HT1080 (cell line): ENCODE data around the gene TMPRSS6. TPM values are rescaled to one million over a fixed set of nuclear protein-coding genes. Genes with fewer than 3 reads are reported as not detected.

Source experiments
- DNase-seq: peaks from one replicate; pipeline ENCODE4 v3.0.0-alpha.2; 2015; ENCODE audit warnings: low read depth
- total RNA-seq: library from RNA; depleted of rRNA; stranded (reverse); fragments of >200 nt; shearing (Covaris generic); gene quantifications from 2 replicates; pipeline ENCODE4 v1.2.3, GENCODE V29; 2014

TMPRSS6 gene
- total RNA-seq, 1 experiment from 2014 or later: 0.11 TPM

DNA sequence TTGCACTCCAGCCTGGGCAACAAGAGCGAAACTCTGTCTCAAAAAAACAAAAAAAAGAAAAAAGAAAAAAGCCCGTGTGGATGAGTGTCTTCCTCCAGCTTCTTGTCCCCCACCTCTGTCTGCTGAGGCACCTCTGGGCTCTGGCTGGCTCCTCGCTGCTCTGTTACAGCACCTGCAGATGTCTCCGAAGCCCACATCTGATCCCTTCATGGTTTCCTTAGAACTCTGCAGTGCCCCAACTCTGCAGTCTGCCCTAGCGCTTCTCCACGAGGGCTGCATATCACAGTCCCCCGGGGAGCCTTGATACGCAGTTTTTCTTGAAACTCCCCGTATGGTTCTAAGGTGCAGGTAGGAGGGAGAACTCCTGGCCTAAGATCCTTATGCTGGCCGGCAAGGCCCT lies 42.1 kb downstream of the TMPRSS6 start:
- DNase-seq: no peak

DNA sequence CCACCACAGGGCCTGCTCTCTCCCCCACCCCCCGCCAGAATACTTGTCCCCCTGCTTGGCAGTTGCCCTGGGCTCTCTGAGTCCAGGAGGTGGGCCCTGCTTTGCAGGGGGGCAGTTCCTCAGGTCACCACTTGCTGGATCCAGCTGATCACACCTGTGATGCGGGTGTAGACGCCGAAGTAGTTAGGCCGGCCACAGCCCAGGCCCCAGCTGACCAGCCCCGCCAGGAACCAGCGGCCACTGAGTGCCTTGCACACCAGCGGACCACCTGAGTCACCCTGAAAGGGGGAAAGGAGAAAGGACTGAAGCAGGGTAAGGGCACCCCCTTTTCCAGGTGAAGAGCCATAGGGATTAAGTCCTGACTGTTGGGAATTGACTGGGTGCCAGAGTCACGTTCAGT lies 43.6 kb downstream of the TMPRSS6 start:
- no peak for DNase-seq

DNA sequence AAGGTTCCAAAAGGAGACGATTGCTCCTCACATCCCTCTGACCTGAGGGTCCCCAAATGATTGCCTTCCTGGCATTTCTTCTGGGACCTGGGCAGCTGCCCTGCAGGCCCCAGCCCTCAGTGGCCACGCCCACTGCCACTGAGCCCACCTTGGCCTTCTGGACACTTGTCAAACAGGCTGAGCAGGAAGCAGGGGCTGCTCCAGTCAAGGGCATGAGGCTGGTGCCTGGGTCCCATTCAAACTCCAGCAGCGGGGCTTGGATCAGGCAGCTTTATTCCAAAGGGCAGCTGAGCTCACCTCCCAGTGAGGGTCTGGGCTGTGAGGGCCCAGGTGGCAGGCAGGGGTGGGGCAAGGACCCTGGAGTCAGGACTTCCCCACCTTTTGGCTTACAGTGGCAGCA lies 44.3 kb downstream of the TMPRSS6 start:
- DNase-seq: no peak

DNA sequence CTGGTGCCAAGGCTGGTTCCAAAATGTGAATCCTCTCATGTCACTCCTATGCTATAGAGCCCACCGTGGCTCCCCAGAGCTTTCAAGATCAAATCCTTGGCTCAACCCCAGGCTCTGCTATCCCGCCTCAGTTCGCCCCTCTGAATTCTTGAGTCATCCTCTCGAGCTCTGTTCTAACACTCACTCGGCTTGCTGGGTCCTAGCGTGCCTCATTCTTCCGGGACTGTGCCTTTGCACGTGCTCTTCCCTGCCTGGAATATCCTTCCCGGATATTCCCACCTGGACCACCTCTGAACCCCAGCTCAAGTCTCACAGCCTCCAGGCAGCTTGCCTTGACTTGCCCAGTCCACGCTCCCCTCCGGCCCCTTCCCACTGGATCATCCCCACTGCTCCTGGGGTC lies 45.0 kb downstream of the TMPRSS6 start:
- DNase-seq: no peak

DNA sequence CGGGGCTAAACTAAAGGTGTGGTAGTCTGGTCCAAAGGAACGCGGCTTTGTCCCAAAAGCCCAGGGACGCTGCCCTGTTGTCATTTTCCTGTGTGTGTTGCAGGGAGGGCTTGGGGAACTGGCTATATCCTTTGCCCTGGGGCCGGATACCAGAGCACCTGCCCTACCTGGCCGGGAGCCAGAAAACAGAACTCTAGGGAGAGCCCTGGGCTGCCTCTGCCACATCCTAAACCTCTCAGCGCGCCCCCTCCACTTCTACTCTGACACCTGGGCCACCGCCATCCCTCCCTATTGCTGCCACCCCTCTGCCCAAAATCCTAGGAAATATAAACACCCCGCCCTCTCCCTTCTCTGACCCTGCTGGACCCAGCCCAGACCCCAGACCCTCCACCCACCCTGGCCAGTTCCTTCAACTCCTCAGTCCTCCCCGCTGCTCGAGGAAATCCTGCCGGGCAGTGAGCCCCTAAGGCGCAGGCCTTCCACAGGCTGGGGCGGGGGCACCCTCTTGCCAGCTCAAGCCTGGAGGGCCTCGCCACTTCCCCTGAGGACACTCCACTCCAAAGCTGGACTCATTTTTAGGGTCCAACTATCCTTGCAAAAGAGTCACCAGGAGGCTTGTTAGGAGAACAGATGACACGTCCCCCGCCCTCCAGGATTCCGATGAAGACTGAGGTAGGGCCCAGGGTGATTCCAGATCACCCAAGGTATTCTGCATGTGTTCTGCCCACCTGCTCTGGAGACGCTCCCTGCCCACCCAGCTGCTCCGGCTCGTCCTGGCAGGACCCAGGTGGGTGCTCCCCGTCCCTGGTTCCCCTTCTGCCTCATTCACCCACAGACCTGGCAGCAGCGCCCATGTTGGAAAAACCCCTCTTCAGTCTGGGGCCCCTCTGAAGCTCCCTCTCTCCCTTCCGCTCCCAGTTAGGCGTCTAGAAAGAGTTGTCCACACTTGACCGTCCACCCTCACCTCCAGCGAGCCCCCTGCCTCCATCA lies 45.8 kb downstream of the TMPRSS6 start:
- no peak for DNase-seq

DNA sequence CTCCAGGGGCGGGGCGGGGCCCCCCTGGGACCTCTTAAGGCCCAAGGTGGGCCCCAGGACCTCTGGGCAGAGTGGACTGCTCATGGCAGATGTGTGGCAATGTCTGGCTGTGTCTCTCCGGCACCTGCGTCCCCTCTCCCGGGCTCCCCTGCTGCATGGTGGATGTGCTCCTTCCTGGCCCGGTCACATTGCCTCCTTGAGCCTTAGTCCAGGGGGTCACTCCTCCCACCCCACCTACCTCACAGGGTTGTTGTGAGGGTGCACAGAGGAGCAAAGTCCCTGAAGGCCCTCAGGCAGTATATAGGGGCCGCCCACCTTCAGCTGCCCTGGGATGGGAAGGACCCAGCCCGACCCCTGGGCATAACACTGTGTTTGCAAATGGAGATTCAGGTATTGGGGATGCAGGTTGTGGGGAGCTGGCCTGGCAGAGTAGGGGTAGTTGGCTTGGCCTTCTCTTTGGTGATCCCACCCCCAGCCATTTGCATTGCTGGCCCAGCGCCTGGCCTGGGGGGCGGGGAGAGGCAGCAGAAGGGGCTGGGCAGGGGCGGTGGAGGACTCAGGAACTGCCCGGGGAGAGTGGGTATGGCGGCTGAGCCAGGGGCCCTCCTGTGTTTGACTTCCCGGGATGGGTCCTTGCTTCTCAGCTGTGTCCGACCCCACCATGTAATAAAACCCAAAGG lies 46.7 kb downstream of the TMPRSS6 start:
- no peak for DNase-seq

DNA sequence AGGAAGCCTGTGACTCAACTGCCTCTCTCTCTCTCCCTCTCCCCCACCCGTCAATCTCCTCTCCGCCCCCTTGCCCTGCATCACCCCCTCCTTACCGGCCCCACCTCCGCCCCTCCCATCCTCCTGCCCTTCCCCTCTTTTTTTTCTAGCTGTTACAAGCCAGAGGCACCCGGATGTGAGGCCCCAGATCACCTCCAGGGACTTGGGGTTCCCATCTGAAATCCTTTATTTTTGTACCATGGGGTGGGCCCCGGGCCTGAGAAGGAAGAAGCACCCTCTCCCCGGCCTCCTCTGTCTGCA lies 47.2 kb downstream of the TMPRSS6 start:
- no peak for DNase-seq

DNA sequence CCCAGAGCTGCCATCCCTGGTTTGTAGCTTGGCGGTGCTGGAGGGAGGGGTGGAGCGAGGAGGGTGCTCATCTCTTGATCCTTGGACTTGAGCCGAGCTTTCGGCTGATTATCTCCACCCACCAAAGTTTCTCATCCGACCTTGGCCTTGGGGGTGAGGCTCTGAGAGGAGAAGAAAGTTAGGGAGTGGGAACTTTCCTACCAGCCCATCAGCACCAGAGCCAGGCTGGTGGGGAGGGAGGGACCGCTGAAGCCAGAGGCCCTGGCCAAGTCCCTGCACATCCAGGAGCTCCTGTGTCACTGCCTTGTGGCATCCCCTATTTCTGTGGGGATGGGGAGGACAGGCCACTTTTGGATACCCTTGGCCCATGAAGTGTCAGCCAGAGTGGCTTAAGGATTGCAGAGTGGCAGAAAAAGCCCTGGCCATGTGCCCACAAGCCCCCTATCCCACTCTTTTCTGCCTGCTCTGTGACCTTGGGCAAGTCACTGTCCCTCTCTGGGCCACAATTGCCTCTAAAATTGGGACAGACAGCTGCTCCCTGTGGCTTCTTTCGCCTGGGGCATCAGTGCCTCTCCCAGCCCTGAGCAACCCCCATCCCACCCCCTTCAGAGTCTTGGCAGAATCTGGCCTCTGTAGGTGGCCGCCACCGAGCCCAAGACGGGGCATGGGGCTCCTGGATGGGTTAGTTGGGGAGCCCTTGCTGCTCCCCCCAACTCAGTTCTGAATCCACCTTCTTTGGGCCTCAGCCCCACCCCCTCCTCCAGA lies 47.7 kb downstream of the TMPRSS6 start:
- DNase-seq: no peak

DNA sequence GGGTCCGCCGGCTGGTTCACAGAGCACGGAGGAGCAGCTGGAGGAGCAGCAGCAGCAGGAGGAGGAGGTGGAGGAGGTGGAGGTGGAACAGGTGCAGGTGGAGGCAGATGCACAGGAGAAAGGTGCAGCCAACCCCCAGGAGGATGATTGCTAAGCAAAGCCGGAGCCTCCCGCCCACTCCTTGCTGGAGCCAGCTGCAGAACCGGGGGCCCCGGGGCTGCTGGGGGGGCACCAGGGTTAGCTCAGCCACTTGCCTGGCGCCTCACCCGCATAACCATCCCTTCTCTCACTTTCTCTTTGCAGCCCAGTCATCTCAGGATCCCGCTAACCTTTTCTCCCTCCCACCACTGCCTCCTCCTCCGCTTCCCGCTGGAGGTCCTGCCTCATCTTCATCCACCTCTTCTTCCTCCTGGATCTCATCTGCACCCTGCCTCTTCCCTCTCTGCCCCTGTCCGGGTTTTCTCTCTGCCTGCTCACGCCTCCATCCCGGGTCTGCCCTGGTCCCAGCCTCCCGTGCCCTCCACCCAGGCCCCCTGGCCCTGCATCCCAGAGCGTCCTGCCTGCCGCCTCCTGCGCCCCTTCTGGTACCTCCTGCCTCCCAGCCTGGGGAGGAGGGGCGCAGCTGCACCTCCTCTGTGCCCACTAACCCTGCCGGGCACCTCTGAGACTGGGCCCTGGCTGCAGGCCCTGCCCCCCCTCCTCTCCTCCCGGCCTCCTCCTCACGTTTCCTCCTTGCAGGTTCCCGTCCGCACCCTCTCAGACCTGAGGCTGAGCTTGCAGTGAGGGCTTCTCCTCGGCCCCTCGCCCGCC lies 48.5 kb downstream of the TMPRSS6 start:
- peak; percentile 15 for DNase-seq

DNA sequence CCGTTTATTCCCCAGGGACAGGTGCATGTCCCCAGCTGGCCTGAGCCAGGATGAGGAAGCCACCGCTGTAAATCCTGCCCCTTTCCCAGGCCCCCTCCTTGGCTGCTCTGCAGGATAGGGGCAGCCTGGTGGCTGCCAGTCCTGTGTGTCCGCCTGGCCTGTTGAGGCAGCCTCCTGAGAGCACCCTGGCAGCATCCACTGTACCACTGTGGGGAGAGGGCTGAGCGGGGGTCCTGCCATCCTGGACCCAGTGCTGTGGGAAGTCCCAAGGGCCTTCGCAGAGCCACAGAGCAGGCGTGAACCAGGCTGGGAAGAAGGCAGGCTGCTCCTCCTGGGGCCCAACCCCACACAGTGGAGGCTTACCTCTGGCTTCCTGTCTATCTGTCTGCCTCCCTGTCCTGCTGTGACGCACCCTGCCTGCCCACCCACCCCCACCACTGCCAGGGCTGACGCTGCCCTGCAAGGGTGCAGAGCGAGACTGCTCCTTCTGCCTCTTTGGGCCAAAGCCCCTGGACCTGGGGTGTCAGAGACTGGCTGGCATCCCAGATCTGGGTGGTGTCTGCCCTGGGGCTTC lies 49.5 kb downstream of the TMPRSS6 start:
- DNase-seq: no peak

DNA sequence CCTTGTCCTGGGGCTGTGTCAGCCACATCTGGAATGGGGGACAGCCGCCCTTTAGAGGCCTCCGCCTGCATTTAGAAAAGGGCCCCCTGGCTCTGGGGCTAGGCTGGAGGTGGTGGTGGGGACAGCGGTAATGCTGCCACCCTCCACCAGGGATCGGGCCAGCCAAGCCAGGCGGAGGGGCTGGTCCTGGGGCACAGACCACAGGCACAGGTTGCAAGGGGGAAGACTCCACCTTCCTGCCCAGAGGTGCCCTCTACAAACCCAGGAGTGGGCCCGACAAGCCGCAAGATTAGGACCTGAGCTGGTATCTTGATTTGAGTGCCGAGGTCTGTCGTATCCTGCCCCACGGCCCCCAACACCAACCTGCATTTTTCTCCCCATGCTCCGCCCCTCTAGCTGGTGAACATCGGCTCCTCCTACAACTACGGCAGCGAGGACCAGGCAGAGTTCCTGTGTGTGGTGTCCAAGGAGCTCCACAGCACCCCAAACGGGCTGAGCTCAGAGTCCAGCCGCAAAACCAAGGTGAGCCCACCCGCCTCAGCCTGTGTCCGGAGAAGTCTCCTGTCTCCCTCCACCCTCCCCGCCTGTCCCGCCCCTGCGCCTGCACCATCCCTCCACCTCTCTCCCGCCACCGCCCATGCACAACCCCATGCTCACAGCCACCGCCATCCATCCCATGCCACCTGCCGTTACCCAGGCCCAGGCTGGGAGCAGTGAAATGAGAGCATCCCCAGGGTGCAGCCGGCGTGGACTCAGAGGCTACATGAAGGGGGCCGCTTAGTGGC lies 50.4 kb downstream of the TMPRSS6 start:
- DNase-seq: no peak

DNA sequence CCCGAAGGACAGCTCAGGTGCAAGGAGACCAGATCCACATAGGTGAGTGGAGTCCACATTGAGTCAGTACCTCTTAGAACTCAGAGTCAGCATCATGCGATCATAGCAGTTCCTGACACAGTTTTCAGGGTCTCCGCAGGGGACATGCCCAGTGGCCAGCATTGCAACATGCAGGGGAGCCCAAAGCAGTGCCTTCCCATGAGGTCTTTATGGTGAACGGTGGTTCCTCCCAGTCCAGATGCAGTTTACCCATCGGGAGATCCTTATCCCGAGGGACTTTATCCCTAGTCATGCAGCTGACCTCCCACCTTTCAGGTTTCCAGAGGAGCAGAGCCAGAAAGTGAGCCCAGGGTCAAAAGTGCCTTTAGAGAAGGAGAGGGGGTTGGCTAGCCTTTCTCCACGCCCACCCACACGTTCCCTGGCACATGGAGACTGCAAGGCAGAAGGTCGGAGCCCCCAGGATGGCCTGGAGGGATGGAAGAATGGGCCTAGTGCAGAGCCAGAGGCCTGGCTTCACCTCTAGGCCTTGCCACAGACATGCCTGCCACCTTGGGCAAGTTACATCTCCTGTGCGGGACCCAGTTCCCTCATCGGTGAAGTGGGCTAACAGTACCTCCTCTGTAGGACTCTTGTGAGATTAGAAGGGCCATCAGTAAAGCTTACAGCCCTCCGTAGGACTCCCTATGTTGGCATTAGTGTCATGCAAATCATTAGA lies 51.6 kb downstream of the TMPRSS6 start:
- no peak for DNase-seq

DNA sequence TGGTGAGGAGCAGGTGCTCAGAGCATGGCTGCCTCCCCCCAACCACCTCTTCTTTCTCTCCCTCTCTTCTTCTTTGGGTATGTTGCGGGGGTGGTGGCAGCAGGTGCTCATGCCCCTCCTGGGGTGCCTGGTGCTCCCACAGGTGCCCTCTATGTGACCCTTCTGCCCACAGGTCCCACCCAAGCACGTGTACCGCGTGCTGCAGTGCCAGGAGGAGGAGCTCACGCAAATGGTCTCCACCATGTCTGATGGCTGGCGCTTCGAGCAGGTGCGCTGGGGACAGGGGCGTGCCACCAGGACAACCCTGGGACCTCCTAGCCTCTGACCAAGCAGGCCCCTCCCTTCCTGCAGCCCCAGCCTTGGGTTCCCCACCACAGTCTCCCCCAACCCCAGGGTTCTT lies 52.3 kb downstream of the TMPRSS6 start:
- DNase-seq: no peak

DNA sequence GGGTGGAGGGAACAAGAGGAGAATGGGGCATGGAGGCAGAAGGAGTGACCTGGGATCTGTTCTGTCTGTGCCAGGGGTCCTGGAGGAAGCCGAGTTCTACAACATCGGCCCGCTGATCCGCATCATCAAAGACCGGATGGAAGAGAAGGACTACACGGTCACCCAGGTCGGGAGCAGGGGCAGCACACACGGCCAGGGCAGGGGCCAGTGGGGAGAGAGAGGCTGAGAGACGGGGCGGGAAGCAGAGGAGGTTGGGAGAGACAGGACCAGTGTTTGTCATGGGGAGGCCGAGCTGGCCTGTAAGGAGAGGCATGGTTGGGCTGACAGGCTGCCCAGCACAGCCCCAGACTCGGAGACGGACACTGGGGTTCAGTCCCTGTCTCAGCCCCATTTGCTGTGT lies 53.3 kb downstream of the TMPRSS6 start:
- no peak for DNase-seq

DNA sequence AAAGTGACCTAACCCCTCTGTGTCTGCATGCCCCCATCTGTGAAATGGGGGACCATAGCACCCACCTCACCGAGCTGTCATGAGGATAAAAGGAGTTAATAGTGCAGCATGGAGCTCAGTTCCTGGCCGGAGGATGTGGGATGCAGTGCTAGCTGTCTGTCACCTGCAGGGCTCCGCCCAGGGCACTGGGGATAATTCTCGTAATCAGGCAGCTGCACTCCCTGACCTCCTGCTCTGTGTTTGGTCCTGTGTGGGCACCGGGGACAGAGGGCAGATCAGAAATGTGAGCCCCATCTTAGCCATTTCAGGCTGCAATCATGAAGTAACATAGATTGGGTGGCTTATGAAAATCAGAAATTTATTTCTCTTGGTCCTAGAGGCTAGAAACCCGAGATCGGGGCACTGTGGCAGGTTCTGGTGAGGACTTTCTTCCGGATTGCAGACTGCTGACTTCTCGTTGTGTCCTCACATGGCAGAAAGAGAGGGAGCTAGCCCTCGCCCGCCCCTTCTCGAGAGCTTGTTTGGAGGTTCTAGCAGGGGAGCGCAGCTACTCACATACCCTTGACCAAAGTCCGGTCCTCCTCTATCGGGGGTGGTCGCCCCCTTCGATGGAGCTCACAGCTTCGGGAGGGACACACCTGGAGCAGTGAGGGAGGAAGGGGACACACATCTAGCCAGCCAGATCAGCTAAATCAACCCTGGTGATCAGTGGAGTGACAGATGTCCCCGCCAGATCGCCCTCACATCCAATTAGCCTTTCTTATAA lies 54.7 kb downstream of the TMPRSS6 start:
- DNase-seq: no peak

DNA sequence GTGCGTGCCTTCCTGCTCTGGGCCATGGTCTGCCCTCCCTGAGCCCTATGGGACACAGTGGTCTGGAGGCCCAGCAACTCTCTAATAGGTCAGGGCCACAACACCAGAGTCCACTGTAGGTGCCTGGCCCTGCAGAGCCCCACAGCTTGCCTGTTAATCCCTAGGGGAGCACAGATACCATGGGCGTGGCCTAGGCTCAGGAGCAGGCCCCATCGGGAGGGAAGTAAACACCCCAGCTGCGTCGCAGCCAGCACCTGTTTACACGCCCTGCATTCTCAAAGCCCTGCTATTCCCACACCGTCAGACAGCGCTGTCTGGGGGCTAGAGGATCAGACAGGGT lies 55.5 kb downstream of the TMPRSS6 start:
- no peak for DNase-seq

DNA sequence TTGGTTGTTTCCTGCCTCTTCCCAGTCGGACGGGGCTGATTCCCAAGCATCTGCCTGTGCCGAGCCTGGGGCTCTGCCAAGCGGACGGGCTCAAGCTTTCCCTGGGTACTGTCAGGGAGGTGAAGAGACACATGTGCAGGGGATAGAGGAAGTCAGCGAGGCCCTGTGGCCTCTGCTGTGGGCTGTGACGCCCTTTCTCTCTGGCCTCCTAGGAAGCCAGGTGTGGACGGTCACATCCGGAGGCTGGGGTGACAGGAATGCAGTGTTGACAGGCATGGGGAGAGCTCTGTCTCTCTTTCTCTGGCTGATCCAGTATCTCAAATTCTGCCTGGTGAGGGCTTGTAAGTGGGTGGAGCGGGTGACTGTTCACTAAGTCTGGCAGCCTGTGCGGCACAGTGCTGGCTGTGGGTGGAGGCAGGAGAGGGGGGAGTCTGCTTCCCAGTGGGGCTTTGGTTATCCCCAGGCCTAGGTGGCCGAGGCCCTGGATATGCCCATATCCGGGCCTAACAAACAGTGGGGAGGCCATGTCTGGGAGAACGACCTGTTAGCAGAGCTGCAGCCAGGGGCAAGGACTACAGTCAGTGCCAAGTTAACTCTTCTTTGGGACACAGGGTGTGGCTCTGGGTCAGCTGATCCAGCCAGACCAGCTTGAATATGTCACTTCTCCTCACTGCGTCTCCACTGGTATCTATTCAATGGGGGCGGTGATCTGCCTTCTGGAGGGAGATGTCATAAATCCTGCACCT lies 56.0 kb downstream of the TMPRSS6 start:
- DNase-seq: no peak
